Measurements from ENCODE around the gene ICOS. TPM values are rescaled to one million over a fixed set of nuclear protein-coding genes. Genes with fewer than 3 reads are reported as not detected.

The ICOS gene
- polyA plus RNA-seq, 1 donor from 2014 or later = not detected

- H3K79me2 ChIP-seq (replicated peaks; ENCODE audit: insufficient read depth, low read length) = no peaks in the 10 kb centered on the region
- no peaks in the 10 kb centered on the region for H3K27me3 ChIP-seq (ENCODE audit: insufficient read depth, low read depth, low read length)
- H3K9me3 ChIP-seq (ENCODE audit: low read length) = no peaks in the 10 kb centered on the region
- no peak overlapping the region for H3K9ac ChIP-seq (ENCODE audit: low read length)
- H3F3A ChIP-seq (ENCODE audit: insufficient read depth, low read length, poor library complexity, severe bottlenecking) = no peaks in the 10 kb centered on the region
- no peak for TF ChIP-seq RAD21 (conservative IDR thresholded peaks at IDR 0.05)
- no peak for TF ChIP-seq POLR2AphosphoS5 (IDR thresholded peaks at IDR 0.05)
- TF ChIP-seq, protein P1, sequence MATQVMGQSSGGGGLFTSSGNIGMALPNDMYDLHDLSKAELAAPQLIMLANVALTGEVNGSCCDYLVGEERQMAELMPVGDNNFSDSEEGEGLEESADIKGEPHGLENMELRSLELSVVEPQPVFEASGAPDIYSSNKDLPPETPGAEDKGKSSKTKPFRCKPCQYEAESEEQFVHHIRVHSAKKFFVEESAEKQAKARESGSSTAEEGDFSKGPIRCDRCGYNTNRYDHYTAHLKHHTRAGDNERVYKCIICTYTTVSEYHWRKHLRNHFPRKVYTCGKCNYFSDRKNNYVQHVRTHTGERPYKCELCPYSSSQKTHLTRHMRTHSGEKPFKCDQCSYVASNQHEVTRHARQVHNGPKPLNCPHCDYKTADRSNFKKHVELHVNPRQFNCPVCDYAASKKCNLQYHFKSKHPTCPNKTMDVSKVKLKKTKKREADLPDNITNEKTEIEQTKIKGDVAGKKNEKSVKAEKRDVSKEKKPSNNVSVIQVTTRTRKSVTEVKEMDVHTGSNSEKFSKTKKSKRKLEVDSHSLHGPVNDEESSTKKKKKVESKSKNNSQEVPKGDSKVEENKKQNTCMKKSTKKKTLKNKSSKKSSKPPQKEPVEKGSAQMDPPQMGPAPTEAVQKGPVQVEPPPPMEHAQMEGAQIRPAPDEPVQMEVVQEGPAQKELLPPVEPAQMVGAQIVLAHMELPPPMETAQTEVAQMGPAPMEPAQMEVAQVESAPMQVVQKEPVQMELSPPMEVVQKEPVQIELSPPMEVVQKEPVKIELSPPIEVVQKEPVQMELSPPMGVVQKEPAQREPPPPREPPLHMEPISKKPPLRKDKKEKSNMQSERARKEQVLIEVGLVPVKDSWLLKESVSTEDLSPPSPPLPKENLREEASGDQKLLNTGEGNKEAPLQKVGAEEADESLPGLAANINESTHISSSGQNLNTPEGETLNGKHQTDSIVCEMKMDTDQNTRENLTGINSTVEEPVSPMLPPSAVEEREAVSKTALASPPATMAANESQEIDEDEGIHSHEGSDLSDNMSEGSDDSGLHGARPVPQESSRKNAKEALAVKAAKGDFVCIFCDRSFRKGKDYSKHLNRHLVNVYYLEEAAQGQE (IDR thresholded peaks at IDR 0.05; ENCODE audit: borderline replicate concordance) = no peak
- TF ChIP-seq EP300 (conservative IDR thresholded peaks at IDR 0.05; ENCODE audit: poor library complexity, severe bottlenecking) = no peak
- no peak for TF ChIP-seq EZH2 (IDR thresholded peaks at IDR 0.05; ENCODE audit: borderline replicate concordance, insufficient read depth, low read length, poor library complexity, severe bottlenecking)
- TF ChIP-seq SMC3 (conservative IDR thresholded peaks at IDR 0.05; ENCODE audit: poor library complexity) = no peak
- TF ChIP-seq MXI1 (conservative IDR thresholded peaks at IDR 0.05; ENCODE audit: poor library complexity, severe bottlenecking) = no peak
- no peak for TF ChIP-seq TAF1 (IDR thresholded peaks at IDR 0.05; ENCODE audit: low read depth)
- TF ChIP-seq, protein P2, sequence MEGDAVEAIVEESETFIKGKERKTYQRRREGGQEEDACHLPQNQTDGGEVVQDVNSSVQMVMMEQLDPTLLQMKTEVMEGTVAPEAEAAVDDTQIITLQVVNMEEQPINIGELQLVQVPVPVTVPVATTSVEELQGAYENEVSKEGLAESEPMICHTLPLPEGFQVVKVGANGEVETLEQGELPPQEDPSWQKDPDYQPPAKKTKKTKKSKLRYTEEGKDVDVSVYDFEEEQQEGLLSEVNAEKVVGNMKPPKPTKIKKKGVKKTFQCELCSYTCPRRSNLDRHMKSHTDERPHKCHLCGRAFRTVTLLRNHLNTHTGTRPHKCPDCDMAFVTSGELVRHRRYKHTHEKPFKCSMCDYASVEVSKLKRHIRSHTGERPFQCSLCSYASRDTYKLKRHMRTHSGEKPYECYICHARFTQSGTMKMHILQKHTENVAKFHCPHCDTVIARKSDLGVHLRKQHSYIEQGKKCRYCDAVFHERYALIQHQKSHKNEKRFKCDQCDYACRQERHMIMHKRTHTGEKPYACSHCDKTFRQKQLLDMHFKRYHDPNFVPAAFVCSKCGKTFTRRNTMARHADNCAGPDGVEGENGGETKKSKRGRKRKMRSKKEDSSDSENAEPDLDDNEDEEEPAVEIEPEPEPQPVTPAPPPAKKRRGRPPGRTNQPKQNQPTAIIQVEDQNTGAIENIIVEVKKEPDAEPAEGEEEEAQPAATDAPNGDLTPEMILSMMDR (IDR thresholded peaks at IDR 0.05; ENCODE audit: poor library complexity, severe bottlenecking) = no peak
- H3K36me3 ChIP-seq (ENCODE audit: insufficient read depth, low read length) = no peaks in the 10 kb centered on the region
- no peak overlapping the region for H2AFZ ChIP-seq (ENCODE audit: low read depth, low read length)
- no peak overlapping the region for H3K27ac ChIP-seq (ENCODE audit: low read length)
- no peaks in the 10 kb centered on the region for H4K20me1 ChIP-seq (ENCODE audit: insufficient read depth)
- no peak overlapping the region for H3K4me3 ChIP-seq (ENCODE audit: low read length)
- no peaks in the 10 kb centered on the region for H3K9me2 ChIP-seq (ENCODE audit: insufficient read depth, low read length)
- no peak overlapping the region for H3K4me2 ChIP-seq (ENCODE audit: low read length)
These were observed 68.3 kb downstream of the ICOS start for GRCh38 chr2:204004912-204005311.

GRCh38 chr2:204005940-204006721 lies 69.6 kb downstream of the ICOS start:
- no peaks in the 10 kb centered on the region for H3K79me2 ChIP-seq (replicated peaks; ENCODE audit: insufficient read depth, low read length)

More at GRCh38 chr2:204005940-204006721, 69.6 kb downstream of the ICOS start:
- Histone ChIP-seq H3K4me2 (ENCODE audit: low read length) (no peak overlapping the region), H3K27ac (ENCODE audit: low read length) (no peak overlapping the region), H3F3A (ENCODE audit: insufficient read depth, low read length, poor library complexity, severe bottlenecking) (no peaks in the 10 kb centered on the region), H3K27me3 (ENCODE audit: insufficient read depth, low read depth, low read length) (no peaks in the 10 kb centered on the region), H3K36me3 (ENCODE audit: insufficient read depth, low read length) (no peaks in the 10 kb centered on the region), H3K9me3 (ENCODE audit: low read length) (no peaks in the 10 kb centered on the region), H3K4me3 (ENCODE audit: low read length) (no peak overlapping the region), H2AFZ (ENCODE audit: low read depth, low read length) (no peak overlapping the region), H4K20me1 (ENCODE audit: insufficient read depth) (no peaks in the 10 kb centered on the region), H3K9ac (ENCODE audit: low read length) (no peak overlapping the region), H3K9me2 (ENCODE audit: insufficient read depth, low read length) (no peaks in the 10 kb centered on the region)
- TF ChIP-seq TAF1 (IDR thresholded peaks at IDR 0.05; ENCODE audit: low read depth) = no peak
- TF ChIP-seq POLR2AphosphoS5 (IDR thresholded peaks at IDR 0.05) = no peak
- no peak for TF ChIP-seq SMC3 (conservative IDR thresholded peaks at IDR 0.05; ENCODE audit: poor library complexity)
- TF ChIP-seq EZH2 (IDR thresholded peaks at IDR 0.05; ENCODE audit: borderline replicate concordance, insufficient read depth, low read length, poor library complexity, severe bottlenecking) = no peak
- no peak for TF ChIP-seq MXI1 (conservative IDR thresholded peaks at IDR 0.05; ENCODE audit: poor library complexity, severe bottlenecking)
- TF ChIP-seq, protein P2 (IDR thresholded peaks at IDR 0.05; ENCODE audit: poor library complexity, severe bottlenecking) = no peak
- no peak for TF ChIP-seq EP300 (conservative IDR thresholded peaks at IDR 0.05; ENCODE audit: poor library complexity, severe bottlenecking)
- TF ChIP-seq, protein P1 (IDR thresholded peaks at IDR 0.05; ENCODE audit: borderline replicate concordance) = no peak
- TF ChIP-seq RAD21 (conservative IDR thresholded peaks at IDR 0.05) = no peak
